ENCODE measurements around the gene ITPA.

ITPA gene

GRCh38 chr20:3227506-3227905 is 18.2 kb downstream of the ITPA start:
- TF ChIP-seq CTCF (IDR thresholded peaks at IDR 0.05; ENCODE audit: insufficient read depth, low read depth, low read length, missing control alignments): no peak
- H3K4me3 ChIP-seq (ENCODE audit: low read depth, low read length): no peak overlapping the region
- no peak for DNase-seq (ENCODE audit: low read depth)

GRCh38 chr20:3227936-3228749 is 18.8 kb downstream of the ITPA start:
- DNase-seq (ENCODE audit: low read depth): no peak

GRCh38 chr20:3228750-3229032 is 19.4 kb downstream of the ITPA start:
- DNase-seq (ENCODE audit: low read depth): no peak
- no peak overlapping the region for H3K4me3 ChIP-seq (ENCODE audit: low read depth, low read length)
- no peak for TF ChIP-seq CTCF (IDR thresholded peaks at IDR 0.05; ENCODE audit: insufficient read depth, low read depth, low read length, missing control alignments)

More at GRCh38 chr20:3227936-3228749, 18.8 kb downstream of the ITPA start:
- no peak for TF ChIP-seq CTCF (IDR thresholded peaks at IDR 0.05; ENCODE audit: insufficient read depth, low read depth, low read length, missing control alignments)
- H3K4me3 ChIP-seq (ENCODE audit: low read depth, low read length): no peak overlapping the region

GRCh38 chr20:3229158-3229557 is 19.9 kb downstream of the ITPA start:
- no peak for TF ChIP-seq CTCF (IDR thresholded peaks at IDR 0.05; ENCODE audit: insufficient read depth, low read depth, low read length, missing control alignments)
- no peak overlapping the region for H3K4me3 ChIP-seq (ENCODE audit: low read depth, low read length)
- no peak for DNase-seq (ENCODE audit: low read depth)

GRCh38 chr20:3229798-3230197 is 20.5 kb downstream of the ITPA start:
- no peak for TF ChIP-seq CTCF (IDR thresholded peaks at IDR 0.05; ENCODE audit: insufficient read depth, low read depth, low read length, missing control alignments)
- no peak for DNase-seq (ENCODE audit: low read depth)
- H3K4me3 ChIP-seq (ENCODE audit: low read depth, low read length): no peak overlapping the region

GRCh38 chr20:3231116-3231515 is 21.8 kb downstream of the ITPA start:
- no peak for DNase-seq (ENCODE audit: low read depth)
- no peak for TF ChIP-seq CTCF (IDR thresholded peaks at IDR 0.05; ENCODE audit: insufficient read depth, low read depth, low read length, missing control alignments)
- no peak overlapping the region for H3K4me3 ChIP-seq (ENCODE audit: low read depth, low read length)
